Left forelimb (tissue), 1 donor: ENCODE results near the gene ZNF326.

Source experiments
- DNase-seq: peaks from one replicate; pipeline ENCODE4 v3.0.0-alpha.2; 2018; ENCODE audit warnings: low spot score

ZNF326 gene

GRCh38 chr1:90074566-90074965, 79.7 kb downstream of the ZNF326 start:
- DNase-seq, result no peak

GRCh38 chr1:90074970-90075391, 80.1 kb downstream of the ZNF326 start:
- no peak for DNase-seq

- DNase-seq, result no peak
Observed at GRCh38 chr1:90083995-90084394, 89.1 kb downstream of the ZNF326 start.
